Activated CD8-positive, alpha-beta T cell treated with anti-CD3 and anti-CD28 coated beads for 36 hours (primary cell): Measurements from ENCODE around the gene ANO9. TPM values are rescaled to one million over a fixed set of nuclear protein-coding genes. Genes with fewer than 3 reads are reported as not detected.

Source experiments
- ATAC-seq: fragments of 200-7000 bp; cut with Tn5 transposase; one replicate; pipeline ENCODE4 v1.10.0; 2021; ENCODE audit warnings: mild to moderate bottlenecking, moderate library complexity
- CTCF ChIA-PET: fragments of 350-600 bp; sonication (Branson Sonifier 250); formaldehyde crosslinking; loops from one replicate; lab custom pipeline; 2021; ENCODE audit warnings: antibody characterized with exemption; lab: Charles Lee
- POLR2A ChIA-PET: fragments of 350-600 bp; sonication (Branson Sonifier 250); formaldehyde crosslinking; loops from one replicate; lab custom pipeline; 2021; ENCODE audit warnings: antibody characterized with exemption; lab: Charles Lee
- DNase-seq: peaks from one replicate; pipeline ENCODE4 v3.0.0-alpha.2; 2020
- H3K27ac Mint-ChIP-seq: one replicate; pipeline ENCODE4 v1.8.0; 2021; ENCODE audit warnings: mild to moderate bottlenecking, mixed read lengths
- H3K27me3 Mint-ChIP-seq: one replicate; pipeline ENCODE4 v1.8.0; 2021; ENCODE audit warnings: mixed read lengths
- H3K36me3 Mint-ChIP-seq: one replicate; pipeline ENCODE4 v1.8.0; 2021; ENCODE audit warnings: low read depth, mixed read lengths
- H3K4me1 Mint-ChIP-seq: one replicate; pipeline ENCODE4 v1.8.0; 2021; ENCODE audit warnings: low read depth, mixed read lengths
- H3K4me3 Mint-ChIP-seq: one replicate; pipeline ENCODE4 v1.8.0; 2021; ENCODE audit warnings: mild to moderate bottlenecking, moderate library complexity, mixed read lengths
- H3K9me3 Mint-ChIP-seq: one replicate; pipeline ENCODE4 v1.8.0; 2021; ENCODE audit warnings: mixed read lengths
- CTCF ChIP-seq: fragments of 200-600 bp; IDR thresholded peaks from one replicate; pipeline ENCODE4 v1.8.0; 2022; ENCODE audit warnings: antibody characterized with exemption, mild to moderate bottlenecking
- intact Hi-C: fragments of 100-400 bp; cut with micrococcal nuclease; formaldehyde crosslinking; loops from one replicate; pipeline ENCODE4 v1.10.0; 2022
- total RNA-seq, 2 experiments: library from RNA; stranded (reverse); gene quantifications; one replicate each; pipeline ENCODE4 v1.2.3, GENCODE V29; 2021

Gene ANO9
- total RNA-seq, 2 experiments from 2014 or later: 28.2 to 29.0 TPM

GRCh38 chr11:468036-468435 is 26.2 kb upstream of the ANO9 start:
- no peak for ATAC-seq
- no peaks in the 10 kb centered on the region for H3K27me3 Mint-ChIP-seq
- no peak overlapping the region for H3K4me3 Mint-ChIP-seq
- H3K36me3 Mint-ChIP-seq: peaks cover 2% of the 10 kb centered on the region
- POLR2A ChIA-PET: no interaction called here
- no peaks in the 10 kb centered on the region for H3K4me1 Mint-ChIP-seq
- no peaks in the 10 kb centered on the region for H3K9me3 Mint-ChIP-seq
- no peak for DNase-seq
- H3K27ac Mint-ChIP-seq: no peak overlapping the region
- TF ChIP-seq CTCF: no peak
- CTCF ChIA-PET: no interaction called here
- intact Hi-C loops: no loop called here

- Mint-ChIP-seq H3K9me3 (no peaks in the 10 kb centered on the region), H3K27me3 (no peaks in the 10 kb centered on the region), H3K4me3 (no peak overlapping the region), H3K4me1 (no peaks in the 10 kb centered on the region), H3K27ac (no peak overlapping the region), H3K36me3 (peaks cover 2% of the 10 kb centered on the region)
- ATAC-seq (no peak), DNase-seq (no peak)
- CTCF ChIA-PET: interaction anchor here (0.7 kb wide), 1 partner anchor 27 kb away, joined by 3 read pairs; no protein-coding TSS in a partner anchor
- POLR2A ChIA-PET: no interaction called here
- no peak for TF ChIP-seq CTCF
- intact Hi-C loops: no loop called here
Measured at GRCh38 chr11:465896-466530, 24.2 kb upstream of the ANO9 start.

- no peak overlapping the region for H3K27ac Mint-ChIP-seq
- DNase-seq (no peak), ATAC-seq (no peak)
- H3K36me3 Mint-ChIP-seq: peaks cover 2% of the 10 kb centered on the region
- no peaks in the 10 kb centered on the region for H3K27me3 Mint-ChIP-seq
- intact Hi-C loops: no loop called here
- CTCF ChIA-PET: interaction anchor here (1.0 kb wide), 1 partner anchor 16 kb away, joined by 3 read pairs; no protein-coding TSS in a partner anchor
- TF ChIP-seq CTCF: no peak
- no peak overlapping the region for H3K4me3 Mint-ChIP-seq
- no peaks in the 10 kb centered on the region for H3K9me3 Mint-ChIP-seq
- POLR2A ChIA-PET: no interaction called here
- no peaks in the 10 kb centered on the region for H3K4me1 Mint-ChIP-seq
Measured at GRCh38 chr11:464316-464715, 22.5 kb upstream of the ANO9 start.

GRCh38 chr11:462107-462890 is 20.5 kb upstream of the ANO9 start:
- no peak for TF ChIP-seq CTCF
- Mint-ChIP-seq H3K27ac (no peak overlapping the region), H3K4me3 (no peak overlapping the region), H3K4me1 (peaks cover 7% of the 10 kb centered on the region), H3K27me3 (no peaks in the 10 kb centered on the region), H3K9me3 (no peaks in the 10 kb centered on the region), H3K36me3 (peaks cover 9% of the 10 kb centered on the region)
- DNase-seq: no peak
- no peak for ATAC-seq
- ChIA-PET CTCF (no interaction called here), POLR2A (no interaction called here)
- intact Hi-C loops: no loop called here

- no peak overlapping the region for H3K27ac Mint-ChIP-seq
Measured at GRCh38 chr11:461626-462025, 19.8 kb upstream of the ANO9 start.

More at GRCh38 chr11:461626-462025, 19.8 kb upstream of the ANO9 start:
- peaks cover 14% of the 10 kb centered on the region for H3K4me1 Mint-ChIP-seq
- CTCF ChIA-PET: no interaction called here
- POLR2A ChIA-PET: no interaction called here
- peaks cover 14% of the 10 kb centered on the region for H3K36me3 Mint-ChIP-seq
- DNase-seq (no peak), ATAC-seq (no peak)
- no peaks in the 10 kb centered on the region for H3K9me3 Mint-ChIP-seq
- TF ChIP-seq CTCF: no peak
- H3K4me3 Mint-ChIP-seq: no peak overlapping the region
- intact Hi-C loops: no loop called here
- H3K27me3 Mint-ChIP-seq: no peaks in the 10 kb centered on the region
